Superior temporal gyrus (tissue), 1 donor: ENCODE data around the gene BCL2L14.

Experiments
- DNase-seq: peaks from one replicate; pipeline ENCODE4 v3.0.0-alpha.2; 2016; ENCODE audit errors: extremely low spot score

BCL2L14 gene

DNA sequence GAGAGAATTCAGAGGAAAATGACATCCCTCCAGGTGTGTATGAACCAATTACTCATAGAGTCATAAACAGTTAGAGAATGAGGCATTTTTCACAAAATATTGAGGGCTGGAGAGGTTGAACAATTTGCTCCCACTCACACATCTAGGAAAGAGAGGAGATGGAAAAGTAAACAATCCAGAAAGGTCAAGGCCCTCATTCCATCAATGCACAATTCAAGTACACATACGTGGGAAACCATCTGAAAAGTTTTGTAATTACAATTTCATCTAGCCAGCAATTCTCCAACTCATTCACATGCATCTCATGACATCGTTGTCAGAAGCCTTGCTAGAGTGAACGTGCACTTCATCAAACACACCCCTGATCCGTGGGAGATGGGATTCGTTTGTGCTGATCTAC lies 15.7 kb upstream of the BCL2L14 start:
- no peak for DNase-seq

DNA sequence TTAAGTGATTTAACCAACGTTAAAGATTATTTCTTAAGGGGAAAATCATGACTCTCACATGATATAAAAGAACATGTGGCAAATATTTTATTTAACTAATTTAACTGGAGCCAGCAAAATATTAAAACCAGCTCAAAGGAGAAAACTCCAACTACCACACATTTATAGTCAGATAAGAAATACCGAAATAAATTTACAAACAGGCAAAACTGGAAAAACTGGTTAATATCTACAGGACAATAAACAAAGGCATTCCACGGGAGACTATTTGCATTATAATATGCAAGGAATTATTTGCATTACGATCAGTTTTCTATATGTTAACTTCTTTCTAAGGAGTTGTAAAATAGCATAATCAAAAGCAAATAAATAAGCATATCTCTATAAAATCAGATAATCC lies 13.8 kb upstream of the BCL2L14 start:
- DNase-seq, result no peak

DNA sequence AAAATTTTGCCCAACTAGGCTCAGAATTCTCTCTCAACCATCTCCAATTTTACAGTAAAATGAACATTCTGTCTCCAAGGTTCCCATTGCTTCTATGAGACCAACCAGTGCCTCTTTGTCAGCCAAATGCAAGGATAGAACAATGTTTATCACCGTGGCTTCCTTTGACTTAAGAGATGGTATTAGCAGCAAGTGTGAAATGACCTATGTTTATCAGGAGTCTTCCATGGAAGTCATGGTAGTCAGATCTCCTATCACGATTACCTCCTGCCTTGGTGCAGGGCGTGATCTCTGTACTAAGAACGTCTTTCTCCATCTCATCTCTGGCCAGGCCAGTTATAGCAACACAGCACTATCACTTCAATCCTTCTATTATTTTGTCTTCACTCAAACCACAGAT lies 6.1 kb upstream of the BCL2L14 start:
- no peak for DNase-seq

DNA sequence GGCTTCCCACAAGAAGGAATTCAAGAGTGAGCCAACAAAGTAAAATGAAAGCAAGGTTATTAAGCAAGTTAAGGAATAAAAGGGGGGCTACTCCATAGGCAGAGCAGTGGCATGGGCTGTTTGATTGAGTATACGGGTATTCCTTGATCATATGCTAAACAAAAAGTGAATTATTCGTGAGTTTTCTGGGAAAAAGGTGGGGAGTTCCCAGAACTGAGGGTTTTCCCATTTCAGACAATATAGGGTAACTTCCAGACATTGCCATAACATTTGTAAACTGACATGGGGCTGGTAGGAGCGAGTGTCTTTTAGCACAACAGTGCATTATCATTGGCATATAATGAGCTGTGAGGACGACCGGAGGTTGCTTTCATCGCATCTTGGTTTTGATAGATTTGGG lies 2.0 kb upstream of the BCL2L14 start:
- no peak for DNase-seq

DNA sequence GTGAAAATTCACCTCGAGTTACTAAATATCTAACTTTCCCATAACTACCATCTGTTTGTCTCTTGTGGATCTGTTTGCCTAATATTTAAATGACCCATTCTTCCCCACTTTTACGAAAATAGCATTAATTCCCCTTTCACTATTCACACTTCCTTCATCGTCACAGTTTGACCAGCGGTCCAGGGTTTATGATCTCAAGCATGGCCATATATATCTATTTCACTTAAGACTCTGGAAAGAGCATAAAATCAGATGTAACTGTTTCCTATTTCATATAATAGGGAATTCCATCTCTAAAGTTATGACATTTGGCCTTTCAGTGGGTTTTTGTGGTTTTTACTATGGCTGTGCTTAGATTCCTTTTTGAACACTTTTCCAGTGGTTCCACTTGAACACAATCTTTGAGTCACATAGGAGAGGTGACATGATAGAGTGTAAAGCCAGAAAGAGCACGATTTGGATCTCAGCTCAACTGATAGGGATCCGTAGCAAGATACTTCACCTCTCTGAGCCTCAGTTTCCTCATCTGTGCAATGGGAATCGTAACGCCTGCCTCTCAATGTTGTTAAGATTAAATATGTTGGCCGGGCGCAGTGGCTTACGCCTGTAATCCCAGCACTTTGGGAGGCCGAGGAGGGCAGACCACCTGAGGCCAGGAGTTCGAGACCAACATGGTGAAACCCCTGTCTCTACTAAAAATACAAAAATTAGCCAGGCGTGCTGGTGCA lies 754 bp upstream of the BCL2L14 start:
- no peak for DNase-seq

DNA sequence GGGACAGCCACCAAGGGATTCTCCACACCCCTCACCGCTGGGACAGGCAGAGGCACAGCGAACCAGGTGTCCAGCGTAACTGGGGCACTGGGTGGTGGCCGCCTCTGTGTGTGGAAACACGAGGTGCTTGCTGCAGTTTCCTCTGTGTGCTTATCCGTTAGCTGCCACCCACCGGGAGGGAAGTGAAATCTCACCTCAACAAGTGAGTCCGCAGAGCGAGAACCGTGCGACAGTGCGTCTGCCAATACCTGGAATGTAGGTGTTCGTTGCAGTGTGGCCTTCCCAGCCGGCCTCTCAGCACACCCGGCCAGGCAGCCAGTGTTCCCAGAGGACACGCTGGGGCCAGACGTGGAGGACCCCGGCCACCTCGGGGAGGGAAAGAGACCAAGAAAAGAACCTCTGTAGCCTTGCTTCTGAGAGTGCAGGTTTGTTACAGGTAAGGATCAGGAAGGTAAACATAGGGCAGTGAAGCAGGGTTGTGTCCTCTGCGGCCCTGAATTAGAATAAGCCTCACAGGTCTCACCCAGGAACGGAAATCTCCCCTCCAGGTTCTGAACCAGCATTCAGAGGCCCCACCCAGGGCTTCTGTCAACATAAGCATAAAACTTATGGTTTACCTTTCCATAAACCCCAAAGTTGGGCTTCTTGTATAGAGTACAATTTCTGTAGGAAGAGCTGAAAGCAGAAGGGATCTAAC lies 1.5 kb downstream of the BCL2L14 start:
- no peak for DNase-seq

DNA sequence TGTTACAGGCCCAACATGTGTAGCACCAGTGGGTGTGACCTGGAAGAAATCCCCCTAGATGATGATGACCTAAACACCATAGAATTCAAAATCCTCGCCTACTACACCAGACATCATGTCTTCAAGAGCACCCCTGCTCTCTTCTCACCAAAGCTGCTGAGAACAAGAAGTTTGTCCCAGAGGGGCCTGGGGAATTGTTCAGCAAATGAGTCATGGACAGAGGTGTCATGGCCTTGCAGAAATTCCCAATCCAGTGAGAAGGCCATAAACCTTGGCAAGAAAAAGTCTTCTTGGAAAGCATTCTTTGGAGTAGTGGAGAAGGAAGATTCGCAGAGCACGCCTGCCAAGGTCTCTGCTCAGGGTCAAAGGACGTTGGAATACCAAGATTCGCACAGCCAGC lies 8.6 kb downstream of the BCL2L14 start:
- DNase-seq, result no peak

DNA sequence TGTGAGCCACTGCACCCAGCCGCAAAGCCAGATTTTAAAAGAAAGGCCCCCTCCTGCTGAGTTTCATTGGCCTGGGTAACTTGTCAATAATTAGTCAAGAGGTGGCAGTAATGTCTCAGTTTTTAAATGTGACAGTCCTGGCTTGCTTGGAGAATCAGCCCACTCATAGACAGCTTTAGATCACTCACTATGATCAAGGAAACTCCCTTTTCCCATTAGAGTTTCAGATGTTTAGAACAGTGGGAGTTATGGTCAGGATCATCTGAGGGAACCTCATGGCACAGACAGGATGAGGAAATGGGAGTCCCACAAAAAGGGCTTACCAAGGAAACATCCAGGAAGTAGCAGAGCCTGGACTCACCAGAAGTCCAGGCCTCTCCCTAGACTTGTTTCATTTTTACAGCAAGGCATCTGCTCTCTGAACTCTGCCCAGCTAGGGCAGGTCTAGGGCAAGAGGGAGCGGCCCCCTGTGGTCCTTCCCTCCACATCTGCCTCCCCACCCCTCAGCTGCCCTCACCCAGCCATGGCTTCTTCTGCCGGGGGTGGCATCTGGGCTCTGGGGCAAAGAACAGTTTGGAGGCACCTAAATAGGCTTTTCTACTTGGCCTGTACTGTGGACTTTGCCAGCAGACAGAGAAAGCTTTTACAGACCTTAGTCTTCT lies 11.2 kb downstream of the BCL2L14 start:
- DNase-seq, result peak; percentile 77

DNA sequence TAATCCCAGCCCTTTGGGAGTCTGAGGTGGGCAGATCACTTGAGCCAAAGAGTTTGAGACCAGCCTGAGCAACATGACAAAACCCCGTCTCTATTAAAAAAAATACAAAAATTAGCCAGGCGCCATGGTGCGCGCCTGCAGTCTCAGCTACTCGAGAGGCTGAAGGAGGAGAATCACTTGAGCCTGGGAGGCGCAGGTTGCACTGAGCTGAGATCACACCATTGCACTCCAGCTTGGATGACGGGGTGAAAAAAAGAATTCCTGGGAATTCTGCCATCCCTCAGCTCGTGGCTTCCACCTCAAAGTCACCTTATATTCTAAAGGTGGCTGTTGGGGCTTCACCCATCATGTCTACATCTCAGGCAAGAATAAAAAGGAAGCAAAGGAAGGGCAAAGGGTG lies 12.9 kb downstream of the BCL2L14 start:
- DNase-seq, result no peak

DNA sequence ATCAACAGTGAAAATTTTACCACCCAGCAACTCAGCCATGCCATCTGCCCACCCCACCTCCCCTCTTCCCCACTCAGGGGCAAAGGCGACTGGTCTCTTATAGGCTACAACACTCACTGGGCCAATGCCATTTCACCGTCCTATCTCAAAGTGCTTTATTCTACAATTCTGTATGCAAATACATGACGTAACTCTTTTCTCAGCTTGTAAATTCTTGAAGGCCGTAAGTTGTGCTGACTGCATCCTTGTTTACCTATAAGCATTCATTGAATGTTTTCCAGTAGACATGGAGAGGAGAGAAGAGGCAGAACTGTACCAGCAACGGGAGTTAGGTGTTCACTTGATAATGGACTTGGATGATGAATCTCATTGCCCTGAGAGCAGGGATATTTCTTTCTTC lies 15.6 kb downstream of the BCL2L14 start:
- DNase-seq, result no peak

DNA sequence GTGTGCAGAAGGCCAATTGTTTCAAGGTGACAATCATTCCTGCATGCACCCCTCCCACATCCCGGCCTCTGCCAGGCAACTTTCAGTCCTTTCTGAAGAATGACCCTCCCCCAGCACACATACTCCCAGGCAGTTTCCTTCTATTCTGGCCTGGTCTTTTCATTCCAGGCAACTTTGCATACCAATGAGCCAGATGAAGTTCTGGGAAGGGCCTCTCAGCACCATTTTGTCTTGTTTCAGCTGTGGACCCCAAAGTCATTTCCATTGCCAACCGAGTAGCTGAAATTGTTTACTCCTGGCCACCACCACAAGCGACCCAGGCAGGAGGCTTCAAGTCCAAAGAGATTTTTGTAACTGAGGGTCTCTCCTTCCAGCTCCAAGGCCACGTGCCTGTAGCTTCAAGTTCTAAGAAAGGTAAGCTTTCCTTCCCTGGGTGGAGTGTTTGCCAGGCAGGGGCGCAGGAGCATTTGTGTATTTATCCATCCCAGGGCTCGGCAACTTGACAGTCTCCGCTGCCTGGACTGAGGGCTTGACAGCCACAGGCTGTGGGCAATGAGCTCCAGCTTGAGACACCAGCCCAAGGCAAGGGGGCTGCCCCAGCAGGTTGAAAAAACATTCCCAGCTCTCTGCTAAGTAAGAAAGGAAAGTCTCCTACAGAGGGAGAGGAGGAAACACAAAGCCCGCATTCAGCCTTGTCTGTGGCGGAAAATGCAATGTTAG lies 16.4 kb downstream of the BCL2L14 start:
- no peak for DNase-seq

DNA sequence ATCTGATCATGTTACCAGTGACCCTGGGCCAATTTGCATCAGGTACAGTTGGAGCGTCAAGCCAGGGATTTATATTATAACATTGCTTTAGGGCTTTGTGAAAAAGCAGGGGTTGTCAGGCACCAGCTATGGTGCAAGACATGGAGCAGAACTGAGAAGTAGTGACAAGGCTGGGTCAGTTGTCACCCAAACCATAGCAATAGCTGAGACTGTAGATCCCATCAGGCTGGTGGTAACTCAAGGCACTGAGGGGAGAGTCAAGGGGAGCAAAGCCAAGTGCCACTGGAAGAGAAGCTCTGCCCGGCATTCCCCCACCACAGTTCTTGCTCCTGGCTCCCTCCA lies 16.9 kb downstream of the BCL2L14 start:
- DNase-seq, result no peak

DNA sequence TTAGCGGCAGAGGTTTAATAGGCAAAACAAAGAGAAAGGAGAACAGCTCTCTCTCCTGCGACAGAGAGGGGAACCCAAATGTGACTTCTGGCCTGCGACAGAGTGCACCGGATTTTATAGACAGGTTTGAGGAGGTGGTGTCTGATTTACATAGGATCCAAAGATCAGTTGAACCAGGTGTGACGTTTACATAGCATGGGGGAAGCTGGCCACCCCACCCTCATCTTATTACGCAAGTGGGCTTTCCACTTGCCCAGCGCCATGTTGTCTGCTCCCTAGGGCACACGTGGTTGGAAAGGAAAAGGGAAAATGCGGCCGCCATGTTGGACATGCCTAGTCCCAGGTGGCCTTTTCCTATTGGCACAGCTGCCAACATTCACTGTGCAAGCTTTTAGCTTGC lies 17.4 kb downstream of the BCL2L14 start:
- no peak for DNase-seq

DNA sequence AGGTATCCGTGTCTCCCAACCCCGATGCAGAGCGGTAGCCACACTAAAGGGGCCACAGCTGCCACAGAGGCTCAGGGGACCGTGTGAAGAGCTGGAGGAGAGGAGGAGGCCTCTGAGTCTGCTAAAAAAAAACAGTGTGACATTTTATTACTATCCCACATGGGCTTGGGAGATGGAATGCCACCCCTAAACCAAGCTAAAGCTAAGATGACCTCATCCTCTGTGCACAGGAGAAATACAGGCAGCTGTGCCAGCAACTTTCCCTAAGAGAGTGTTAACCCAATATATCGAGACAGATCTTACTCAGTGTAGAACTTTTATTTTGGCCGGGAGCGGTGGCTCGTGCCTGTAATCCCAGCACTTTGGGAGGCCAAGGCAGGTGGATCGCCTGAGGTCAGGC lies 18.0 kb downstream of the BCL2L14 start:
- DNase-seq, result no peak

DNA sequence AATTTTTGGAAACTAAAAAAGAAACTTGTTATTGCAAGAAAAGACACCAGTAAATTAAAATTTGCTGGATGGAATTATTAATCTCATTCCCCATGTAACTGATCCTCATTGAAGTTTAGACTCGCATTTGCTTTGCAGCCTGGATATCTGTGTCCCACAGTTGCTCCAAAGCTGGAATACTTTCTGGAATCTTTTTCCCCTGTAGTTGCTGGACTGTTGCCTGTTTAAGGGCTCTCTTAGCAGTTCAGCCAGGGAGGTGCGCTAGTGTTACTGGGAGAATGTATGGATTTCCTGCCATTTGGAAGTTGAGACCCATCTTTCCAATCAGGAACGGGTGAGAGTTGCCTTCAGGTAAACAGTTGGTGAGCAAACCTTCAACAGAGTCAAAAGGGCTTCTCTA lies 20.3 kb downstream of the BCL2L14 start:
- no peak for DNase-seq

DNA sequence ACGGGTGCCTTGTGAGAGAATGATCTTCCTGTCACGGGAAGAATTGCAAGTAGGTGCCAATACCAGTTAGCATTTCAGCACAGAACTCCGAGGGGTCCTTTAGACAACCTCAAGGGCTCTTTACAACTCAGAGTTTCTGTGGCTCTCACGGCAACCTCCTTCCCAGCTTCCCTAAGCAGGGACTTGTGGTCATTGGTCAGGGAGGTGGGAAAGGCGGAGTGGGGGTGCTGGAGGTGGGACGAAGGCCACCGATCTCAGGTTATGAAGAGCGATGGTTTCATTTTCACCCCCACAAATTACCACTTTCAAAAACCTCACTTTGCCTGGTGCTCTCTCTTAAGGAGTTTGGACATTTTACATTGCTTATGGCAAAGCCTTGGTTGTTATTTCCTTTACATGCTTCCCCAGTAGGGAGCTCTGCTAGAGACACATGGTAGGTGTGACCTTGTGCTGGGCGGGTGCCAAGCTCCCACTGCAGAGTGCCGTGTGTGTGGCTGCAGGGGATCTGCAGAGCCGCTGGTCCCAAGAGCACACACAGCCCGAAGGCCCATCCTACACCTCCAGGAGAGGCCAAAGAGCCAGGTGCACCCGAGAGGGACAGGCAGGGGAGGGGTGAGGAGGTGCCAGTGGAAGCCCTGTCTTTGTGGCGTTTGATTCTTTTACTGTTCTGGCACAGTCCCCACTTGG lies 21.4 kb downstream of the BCL2L14 start:
- DNase-seq, result no peak

DNA sequence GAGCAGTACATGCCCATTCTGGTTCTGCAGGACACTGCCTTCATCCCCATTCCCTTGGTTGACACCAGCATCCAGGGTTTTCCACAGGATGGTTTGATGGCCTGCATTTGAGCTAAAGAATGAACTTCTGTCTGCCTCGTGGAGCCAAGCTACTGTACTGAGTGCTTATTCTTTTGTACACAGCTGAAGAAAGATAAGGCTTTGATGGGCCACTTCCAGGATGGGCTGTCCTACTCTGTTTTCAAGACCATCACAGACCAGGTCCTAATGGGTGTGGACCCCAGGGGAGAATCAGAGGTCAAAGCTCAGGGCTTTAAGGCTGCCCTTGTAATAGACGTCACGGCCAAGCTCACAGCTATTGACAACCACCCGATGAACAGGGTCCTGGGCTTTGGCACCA lies 23.7 kb downstream of the BCL2L14 start:
- DNase-seq, result no peak

DNA sequence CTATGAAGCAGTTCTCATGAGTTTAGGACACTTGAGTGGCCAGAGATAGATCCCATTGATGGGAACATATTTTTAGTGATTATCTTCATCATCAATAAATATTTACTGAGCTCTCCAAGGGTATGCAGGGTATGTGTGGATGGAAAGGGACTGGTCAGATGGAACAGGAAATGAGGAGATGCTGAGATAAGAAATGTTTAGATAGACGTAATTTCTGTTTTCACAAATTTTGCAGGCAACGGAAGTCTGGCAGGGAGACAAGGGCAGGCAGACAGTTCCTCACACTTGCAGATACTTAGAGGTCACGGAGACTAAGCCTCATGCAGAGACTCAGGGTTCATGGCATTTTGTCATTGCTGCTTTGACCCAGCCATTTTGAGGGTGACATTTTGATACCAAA lies 24.3 kb downstream of the BCL2L14 start:
- DNase-seq, result no peak

DNA sequence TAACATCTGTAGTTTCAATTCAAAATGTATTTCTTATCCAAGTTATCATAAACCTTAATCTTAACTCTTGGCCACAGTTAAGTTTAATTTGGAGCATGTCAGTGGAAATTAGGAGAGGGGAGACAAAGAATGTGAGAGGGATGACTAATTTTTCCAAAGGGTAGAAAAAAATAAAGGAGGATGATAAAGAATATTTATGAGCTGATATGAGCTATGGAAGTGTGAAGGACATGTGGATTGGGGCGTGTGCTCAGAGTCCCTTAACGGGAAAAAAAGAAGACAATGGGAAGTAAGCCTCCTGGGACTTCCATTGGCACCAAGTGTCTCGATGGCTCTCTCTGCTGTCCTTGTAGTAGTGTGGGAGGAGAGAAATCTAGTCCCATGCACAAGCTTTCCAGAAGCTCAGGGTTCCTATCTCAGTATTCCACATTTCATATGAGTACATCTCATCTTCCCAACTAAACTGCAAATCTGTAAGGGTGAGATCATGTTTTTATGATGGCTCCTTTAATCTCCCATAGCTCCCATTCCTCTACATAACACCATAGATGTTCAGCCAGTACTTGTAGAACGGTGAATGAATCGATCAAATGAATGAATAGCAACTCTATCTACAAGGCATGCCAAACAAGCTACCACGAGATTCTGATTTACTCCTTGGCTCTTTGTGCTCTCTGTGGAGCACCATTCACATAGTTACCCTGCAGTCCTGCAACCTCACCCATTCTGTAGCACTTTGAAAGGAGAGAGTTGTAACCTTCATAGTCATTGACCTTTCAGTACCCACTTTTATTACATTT lies 27.4 kb downstream of the BCL2L14 start:
- DNase-seq, result no peak

DNA sequence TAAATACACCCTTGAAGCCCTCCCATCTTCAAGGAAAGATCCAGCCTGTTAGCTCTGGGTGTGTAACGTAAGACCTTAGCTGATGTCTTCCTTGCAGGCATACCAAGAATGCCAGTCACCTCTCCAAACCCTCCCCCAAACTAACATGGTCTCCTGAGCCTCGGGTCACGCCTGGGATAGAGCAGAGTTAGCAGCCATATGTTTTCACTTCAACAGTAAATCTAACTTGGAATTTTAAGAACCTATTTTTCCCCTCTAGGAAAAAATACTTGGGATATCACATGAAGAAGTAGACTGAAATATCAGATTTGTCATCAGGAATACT lies 27.9 kb downstream of the BCL2L14 start:
- no peak for DNase-seq

DNA sequence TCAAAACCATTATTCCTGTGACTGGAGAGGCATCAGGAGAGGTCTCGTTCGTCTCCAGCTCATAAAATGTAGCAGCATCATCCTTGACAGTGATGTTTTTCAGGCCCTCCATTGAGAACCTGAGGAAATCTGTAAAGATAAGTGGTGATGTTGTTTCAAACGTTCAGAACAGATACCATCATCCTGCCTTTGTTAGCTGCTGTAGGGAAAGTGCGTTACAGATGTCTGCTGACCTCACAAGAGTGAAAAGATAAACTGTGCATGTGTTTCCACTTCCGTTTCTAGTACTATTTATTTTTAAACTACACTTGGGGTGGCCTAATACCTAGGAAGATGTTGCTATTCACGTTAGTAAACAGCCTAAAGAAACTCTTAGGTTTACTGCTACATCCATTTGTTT lies 28.4 kb downstream of the BCL2L14 start:
- DNase-seq, result no peak
